ENCODE measurements around the gene BCOR.

Gene BCOR

GRCh38 chrX:40064055-40064597 is 33.6 kb downstream of the BCOR start:
- Histone ChIP-seq H3K9ac (ENCODE audit: low read depth, low read length, poor library complexity, severe bottlenecking) (no peak overlapping the region), H3K9me2 (replicated peaks; ENCODE audit: low read depth, low read length) (no peaks in the 10 kb centered on the region), H3F3A (ENCODE audit: low read depth) (no peaks in the 10 kb centered on the region), H3K4me1 (ENCODE audit: insufficient read depth, low read length, poor library complexity, severe bottlenecking) (no peaks in the 10 kb centered on the region), H3K36me3 (ENCODE audit: insufficient read depth, low read length) (peaks cover 100% of the 10 kb centered on the region; the same call in 1 of the 2 replicates), H3K27me3 (ENCODE audit: insufficient read depth, low read length, poor library complexity, severe bottlenecking) (no peaks in the 10 kb centered on the region), H3K4me3 (ENCODE audit: low read length, poor library complexity, severe bottlenecking) (no peak overlapping the region), H2AFZ (ENCODE audit: low read length) (no peak overlapping the region), H3K4me2 (ENCODE audit: low read depth, low read length, poor library complexity, severe bottlenecking) (no peak overlapping the region), H4K20me1 (ENCODE audit: insufficient read depth, low read length, poor library complexity, severe bottlenecking) (peaks cover 33% of the 10 kb centered on the region), H3K9me3 (ENCODE audit: insufficient read depth, low read depth, low read length) (no peaks in the 10 kb centered on the region), H3K79me2 (ENCODE audit: insufficient read depth, low read length) (peaks cover 51% of the 10 kb centered on the region)
- no peak for TF ChIP-seq EZH2phosphoT487 (IDR thresholded peaks at IDR 0.05; ENCODE audit: borderline replicate concordance)
- TF ChIP-seq, protein P1, sequence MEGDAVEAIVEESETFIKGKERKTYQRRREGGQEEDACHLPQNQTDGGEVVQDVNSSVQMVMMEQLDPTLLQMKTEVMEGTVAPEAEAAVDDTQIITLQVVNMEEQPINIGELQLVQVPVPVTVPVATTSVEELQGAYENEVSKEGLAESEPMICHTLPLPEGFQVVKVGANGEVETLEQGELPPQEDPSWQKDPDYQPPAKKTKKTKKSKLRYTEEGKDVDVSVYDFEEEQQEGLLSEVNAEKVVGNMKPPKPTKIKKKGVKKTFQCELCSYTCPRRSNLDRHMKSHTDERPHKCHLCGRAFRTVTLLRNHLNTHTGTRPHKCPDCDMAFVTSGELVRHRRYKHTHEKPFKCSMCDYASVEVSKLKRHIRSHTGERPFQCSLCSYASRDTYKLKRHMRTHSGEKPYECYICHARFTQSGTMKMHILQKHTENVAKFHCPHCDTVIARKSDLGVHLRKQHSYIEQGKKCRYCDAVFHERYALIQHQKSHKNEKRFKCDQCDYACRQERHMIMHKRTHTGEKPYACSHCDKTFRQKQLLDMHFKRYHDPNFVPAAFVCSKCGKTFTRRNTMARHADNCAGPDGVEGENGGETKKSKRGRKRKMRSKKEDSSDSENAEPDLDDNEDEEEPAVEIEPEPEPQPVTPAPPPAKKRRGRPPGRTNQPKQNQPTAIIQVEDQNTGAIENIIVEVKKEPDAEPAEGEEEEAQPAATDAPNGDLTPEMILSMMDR (conservative IDR thresholded peaks at IDR 0.05; ENCODE audit: low read length), result no peak

DNA sequence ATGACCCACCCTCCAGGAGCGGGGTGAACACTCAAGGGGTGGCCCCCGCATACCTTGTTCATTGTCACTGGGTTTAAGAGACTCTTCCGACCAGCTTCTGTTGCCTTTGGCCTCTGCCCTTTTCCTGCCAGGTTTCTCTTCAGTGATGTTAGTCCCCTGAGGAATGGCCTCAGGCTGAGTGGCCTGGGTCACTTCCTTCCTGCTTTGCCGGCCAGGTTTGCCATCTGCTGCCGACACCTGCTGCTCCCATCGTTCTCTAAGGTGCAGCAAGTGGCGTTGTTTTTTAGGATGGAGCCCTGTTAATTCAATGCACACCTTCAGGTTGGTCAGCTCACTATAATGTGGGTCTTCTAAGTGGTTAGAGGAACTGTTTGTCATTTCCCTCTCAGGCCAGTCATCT is 34.2 kb downstream of the BCOR start:
- H3K79me2 ChIP-seq (ENCODE audit: insufficient read depth, low read length), result peaks cover 50% of the 10 kb centered on the region
- no peak overlapping the region for H3K9ac ChIP-seq (ENCODE audit: low read depth, low read length, poor library complexity, severe bottlenecking)
- no peaks in the 10 kb centered on the region for H3K9me3 ChIP-seq (ENCODE audit: insufficient read depth, low read depth, low read length)
- peaks cover 28% of the 10 kb centered on the region for H4K20me1 ChIP-seq (ENCODE audit: insufficient read depth, low read length, poor library complexity, severe bottlenecking)
- peaks cover 100% of the 10 kb centered on the region; the same call in 1 of the 2 replicates for H3K36me3 ChIP-seq (ENCODE audit: insufficient read depth, low read length)
- no peak overlapping the region for H3K4me2 ChIP-seq (ENCODE audit: low read depth, low read length, poor library complexity, severe bottlenecking)
- H3K4me3 ChIP-seq (ENCODE audit: low read length, poor library complexity, severe bottlenecking), result no peak overlapping the region
- H3K4me1 ChIP-seq (ENCODE audit: insufficient read depth, low read length, poor library complexity, severe bottlenecking), result no peaks in the 10 kb centered on the region
- H2AFZ ChIP-seq (ENCODE audit: low read length), result no peak overlapping the region
- no peaks in the 10 kb centered on the region for H3F3A ChIP-seq (ENCODE audit: low read depth)
- H3K9me2 ChIP-seq (replicated peaks; ENCODE audit: low read depth, low read length), result no peaks in the 10 kb centered on the region
- no peak for TF ChIP-seq EZH2phosphoT487 (IDR thresholded peaks at IDR 0.05; ENCODE audit: borderline replicate concordance)
- TF ChIP-seq, protein P1 (conservative IDR thresholded peaks at IDR 0.05; ENCODE audit: low read length), result no peak
- H3K27me3 ChIP-seq (ENCODE audit: insufficient read depth, low read length, poor library complexity, severe bottlenecking), result no peaks in the 10 kb centered on the region

DNA sequence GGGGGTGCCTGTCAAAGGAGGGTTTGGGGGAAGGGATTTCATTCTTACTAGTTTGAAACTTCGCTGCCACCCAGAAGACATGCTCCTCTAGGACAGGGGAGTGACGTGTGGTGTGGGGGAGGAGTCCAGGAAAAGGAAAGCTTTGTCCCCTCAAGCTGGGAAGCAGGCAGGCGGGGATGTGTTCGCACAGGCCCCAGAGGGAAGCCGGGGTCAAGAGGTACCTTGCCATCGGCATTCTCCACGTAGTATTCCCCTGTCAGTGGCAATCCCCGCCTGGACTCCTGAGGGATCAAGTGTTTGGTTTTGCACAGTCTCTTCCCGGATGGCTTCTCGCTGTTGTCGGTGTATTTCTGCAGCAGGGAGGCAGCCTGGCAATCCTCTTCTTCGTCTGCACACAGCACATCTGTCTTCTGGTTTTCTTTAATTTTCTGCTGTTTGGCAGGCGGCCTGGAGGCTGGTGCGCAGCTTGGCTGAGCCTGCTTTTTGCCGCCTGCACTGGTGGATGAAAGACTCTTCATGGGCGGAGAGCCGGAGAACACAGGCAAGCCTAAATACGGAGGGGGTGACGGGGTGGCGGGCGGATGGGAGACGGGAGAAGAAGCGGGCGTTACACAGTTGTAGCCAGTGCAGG is 35.1 kb downstream of the BCOR start:
- H3K79me2 ChIP-seq (ENCODE audit: insufficient read depth, low read length), result peaks cover 40% of the 10 kb centered on the region
- H3K4me2 ChIP-seq (ENCODE audit: low read depth, low read length, poor library complexity, severe bottlenecking), result no peak overlapping the region
- TF ChIP-seq EZH2phosphoT487 (IDR thresholded peaks at IDR 0.05; ENCODE audit: borderline replicate concordance), result no peak
- TF ChIP-seq, protein P1 (conservative IDR thresholded peaks at IDR 0.05; ENCODE audit: low read length), result no peak

More for the DNA sequence above, 35.1 kb downstream of the BCOR start:
- Histone ChIP-seq H3K9ac (ENCODE audit: low read depth, low read length, poor library complexity, severe bottlenecking) (no peak overlapping the region), H4K20me1 (ENCODE audit: insufficient read depth, low read length, poor library complexity, severe bottlenecking) (peaks cover 24% of the 10 kb centered on the region), H2AFZ (ENCODE audit: low read length) (no peak overlapping the region), H3K4me1 (ENCODE audit: insufficient read depth, low read length, poor library complexity, severe bottlenecking) (no peaks in the 10 kb centered on the region), H3K36me3 (ENCODE audit: insufficient read depth, low read length) (peaks cover 99% of the 10 kb centered on the region; the same call in 1 of the 2 replicates), H3K9me2 (replicated peaks; ENCODE audit: low read depth, low read length) (no peaks in the 10 kb centered on the region), H3K27me3 (ENCODE audit: insufficient read depth, low read length, poor library complexity, severe bottlenecking) (no peaks in the 10 kb centered on the region), H3F3A (ENCODE audit: low read depth) (no peaks in the 10 kb centered on the region), H3K4me3 (ENCODE audit: low read length, poor library complexity, severe bottlenecking) (no peak overlapping the region), H3K9me3 (ENCODE audit: insufficient read depth, low read depth, low read length) (no peaks in the 10 kb centered on the region)
